Measurements from ENCODE around the gene AKAP8. TPM values are rescaled to one million over a fixed set of nuclear protein-coding genes. Genes with fewer than 3 reads are reported as not detected.

The AKAP8 gene
- total and polyA plus RNA-seq, 9 of the 15 experiments (the other 6 are each of a cell fraction or from before 2014, with no cell fraction given): 3.4 to 56.5 (median 15.0) TPM

DNA sequence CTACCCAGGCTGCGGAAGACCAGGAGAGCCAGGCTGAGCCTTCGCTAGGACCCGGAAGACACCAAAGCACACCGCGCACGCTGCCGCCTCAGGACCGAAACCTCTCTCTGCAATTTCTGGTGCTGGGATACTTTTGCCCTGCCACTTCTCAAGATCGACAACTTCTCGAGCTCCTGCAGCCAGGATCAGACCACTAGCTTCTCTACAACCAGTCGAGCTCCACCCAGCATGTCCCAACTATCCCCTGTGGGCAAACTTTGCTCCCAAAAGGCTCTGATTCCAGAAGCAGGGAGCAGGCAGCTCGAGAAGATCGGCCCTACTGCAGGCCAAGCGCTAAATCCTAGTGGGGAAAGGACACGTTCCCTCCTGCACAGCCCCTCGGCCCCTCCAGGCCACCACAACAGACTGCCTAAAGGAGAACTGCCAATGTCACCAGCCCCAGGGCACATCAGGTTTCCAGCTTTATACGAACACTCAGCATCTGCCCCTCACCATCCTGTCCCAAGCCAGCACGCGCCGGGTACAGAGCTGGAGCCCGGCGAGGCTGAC lies 979 bp downstream of the AKAP8 start (continued):
- TF ChIP-seq COPS2 (conservative IDR thresholded peaks at IDR 0.05) (no peak), SAP30 (IDR thresholded peaks at IDR 0.05; ENCODE audit: borderline replicate concordance, insufficient read depth, low read depth, low read length, poor library complexity, severe bottlenecking) (peak; percentile 54), ZC3H8 (IDR thresholded peaks at IDR 0.05) (no peak), RUNX1 (IDR thresholded peaks at IDR 0.05; ENCODE audit: low read depth) (no peak), NFRKB (IDR thresholded peaks at IDR 0.05; ENCODE audit: low read depth) (no peak), ZNF57 (CRISPR knock-in tag; IDR thresholded peaks at IDR 0.05) (no peak), EGR1 (conservative IDR thresholded peaks at IDR 0.05) (no peak), STAG1 (CRISPR knock-in tag; IDR thresholded peaks at IDR 0.05; ENCODE audit: borderline replicate concordance) (no peak), ZBED1 (IDR thresholded peaks at IDR 0.05) (no peak), CBX5 (IDR thresholded peaks at IDR 0.05; ENCODE audit: borderline replicate concordance, low read depth) (no peak), ZNF384 (IDR thresholded peaks at IDR 0.05; ENCODE audit: low read depth, low read length) (no peak), ZNF212 (CRISPR knock-in tag; IDR thresholded peaks at IDR 0.05) (no peak), CTBP1 (IDR thresholded peaks at IDR 0.05; ENCODE audit: borderline replicate concordance) (no peak), SRSF7 (optimal IDR thresholded peaks at IDR 0.05; ENCODE audit: low read depth, low read length) (no peak), IFI16 (CRISPR knock-in tag; IDR thresholded peaks at IDR 0.05) (no peak), WHSC1 (IDR thresholded peaks at IDR 0.05; ENCODE audit: low read length) (no peak), DNMT1 (IDR thresholded peaks at IDR 0.05) (no peak), ELF4 (CRISPR knock-in tag; IDR thresholded peaks at IDR 0.05) (no peak), ZNF311 (CRISPR knock-in tag; IDR thresholded peaks at IDR 0.05) (no peak), MCM3 (IDR thresholded peaks at IDR 0.05) (no peak), YY1 (IDR thresholded peaks at IDR 0.05; ENCODE audit: borderline replicate concordance in 1 of 3, control insufficient read depth in 1 of 3, extremely low read depth in 1 of 3, insufficient read depth in 3 of 3, insufficient read length in 1 of 3, insufficient replicate concordance in 2 of 3, low read depth in 1 of 3, low read length in 2 of 3) (no peak)
- TF ChIP-seq, protein P1, sequence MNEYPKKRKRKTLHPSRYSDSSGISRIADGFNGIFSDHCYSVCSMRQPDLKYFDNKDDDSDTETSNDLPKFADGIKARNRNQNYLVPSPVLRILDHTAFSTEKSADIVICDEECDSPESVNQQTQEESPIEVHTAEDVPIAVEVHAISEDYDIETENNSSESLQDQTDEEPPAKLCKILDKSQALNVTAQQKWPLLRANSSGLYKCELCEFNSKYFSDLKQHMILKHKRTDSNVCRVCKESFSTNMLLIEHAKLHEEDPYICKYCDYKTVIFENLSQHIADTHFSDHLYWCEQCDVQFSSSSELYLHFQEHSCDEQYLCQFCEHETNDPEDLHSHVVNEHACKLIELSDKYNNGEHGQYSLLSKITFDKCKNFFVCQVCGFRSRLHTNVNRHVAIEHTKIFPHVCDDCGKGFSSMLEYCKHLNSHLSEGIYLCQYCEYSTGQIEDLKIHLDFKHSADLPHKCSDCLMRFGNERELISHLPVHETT (CRISPR knock-in tag; conservative IDR thresholded peaks at IDR 0.05 in 1 of 2, IDR thresholded peaks at IDR 0.05 in 1 of 2): no peak
- TF ChIP-seq, protein P2, sequence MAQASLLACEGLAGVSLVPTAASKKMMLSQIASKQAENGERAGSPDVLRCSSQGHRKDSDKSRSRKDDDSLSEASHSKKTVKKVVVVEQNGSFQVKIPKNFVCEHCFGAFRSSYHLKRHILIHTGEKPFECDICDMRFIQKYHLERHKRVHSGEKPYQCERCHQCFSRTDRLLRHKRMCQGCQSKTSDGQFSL (CRISPR knock-in tag; IDR thresholded peaks at IDR 0.05): no peak
- TF ChIP-seq, protein P2 (tag; IDR thresholded peaks at IDR 0.05): no peak
- TF ChIP-seq, protein P3, sequence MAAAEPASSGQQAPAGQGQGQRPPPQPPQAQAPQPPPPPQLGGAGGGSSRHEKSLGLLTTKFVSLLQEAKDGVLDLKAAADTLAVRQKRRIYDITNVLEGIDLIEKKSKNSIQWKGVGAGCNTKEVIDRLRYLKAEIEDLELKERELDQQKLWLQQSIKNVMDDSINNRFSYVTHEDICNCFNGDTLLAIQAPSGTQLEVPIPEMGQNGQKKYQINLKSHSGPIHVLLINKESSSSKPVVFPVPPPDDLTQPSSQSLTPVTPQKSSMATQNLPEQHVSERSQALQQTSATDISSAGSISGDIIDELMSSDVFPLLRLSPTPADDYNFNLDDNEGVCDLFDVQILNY (CRISPR knock-in tag; IDR thresholded peaks at IDR 0.05): no peak
- TF ChIP-seq, protein P4, sequence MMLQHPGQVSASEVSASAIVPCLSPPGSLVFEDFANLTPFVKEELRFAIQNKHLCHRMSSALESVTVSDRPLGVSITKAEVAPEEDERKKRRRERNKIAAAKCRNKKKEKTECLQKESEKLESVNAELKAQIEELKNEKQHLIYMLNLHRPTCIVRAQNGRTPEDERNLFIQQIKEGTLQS (IDR thresholded peaks at IDR 0.05): no peak
- TF ChIP-seq, protein P4 (CRISPR knock-in tag; conservative IDR thresholded peaks at IDR 0.05): no peak
